GM12878 (cell line): ENCODE data around the gene SINHCAF. TPM values are rescaled to one million over a fixed set of nuclear protein-coding genes. Genes with fewer than 3 reads are reported as not detected.

Source experiments
- ATF2 ChIP-seq: IDR thresholded peaks from 2 replicates; pipeline ENCODE4 v1.6.1; 2012; ENCODE audit warnings: low read length, inconsistent platforms
- BMI1 ChIP-seq: fragments of 450-650 bp; IDR thresholded peaks from 2 replicates; pipeline ENCODE4 v1.6.1; 2016; ENCODE audit warnings: mild to moderate bottlenecking, moderate library complexity, borderline replicate concordance
- CHD1 ChIP-seq: IDR thresholded peaks from 2 replicates; pipeline ENCODE4 v1.6.1; 2012; ENCODE audit warnings: low read depth, low read length, improper control_type of control experiment
- CHD2 ChIP-seq: IDR thresholded peaks from 2 replicates; pipeline ENCODE4 v1.6.1; 2011; ENCODE audit warnings: low read depth, low read length, improper control_type of control experiment, borderline replicate concordance
- CREM ChIP-seq: IDR thresholded peaks from 2 replicates; pipeline ENCODE4 v1.6.1; 2014; ENCODE audit warnings: antibody characterized with exemption, low read depth
- E2F4 ChIP-seq: IDR thresholded peaks from 2 replicates; pipeline ENCODE4 v1.6.1; 2012; ENCODE audit warnings: low read depth, low read length, improper control_type of control experiment
- JUNB ChIP-seq: IDR thresholded peaks from 2 replicates; pipeline ENCODE4 v1.6.1; 2016; ENCODE audit warnings: antibody characterized with exemption, mild to moderate bottlenecking
- JUND ChIP-seq: IDR thresholded peaks from 2 replicates; pipeline ENCODE4 v1.6.1; 2012; ENCODE audit warnings: low read depth, mild to moderate bottlenecking, low read length, improper control_type of control experiment, moderate library complexity
- KDM1A ChIP-seq: fragments of 200-600 bp; sonication (generic); IDR thresholded peaks from 2 replicates; pipeline ENCODE4 v1.6.1; 2016; ENCODE audit warnings: borderline replicate concordance
- KLF5 ChIP-seq: fragments of 450-650 bp; IDR thresholded peaks from 2 replicates; pipeline ENCODE4 v1.6.1; 2014; ENCODE audit warnings: mild to moderate bottlenecking; ENCODE audit not compliant: partially characterized antibody
- MLLT1 ChIP-seq: fragments of 450-650 bp; IDR thresholded peaks from 2 replicates; pipeline ENCODE4 v1.6.1; 2016; ENCODE audit warnings: mild to moderate bottlenecking
- MTA3 ChIP-seq: IDR thresholded peaks from 2 replicates; pipeline ENCODE4 v1.6.1; 2012; ENCODE audit warnings: low read length, inconsistent platforms, borderline replicate concordance
- POLR2AphosphoS2 ChIP-seq: IDR thresholded peaks from 2 replicates; pipeline ENCODE4 v1.6.1; 2011; ENCODE audit warnings: low read depth, mild to moderate bottlenecking, low read length, improper control_type of control experiment, moderate library complexity
- SIX5 ChIP-seq: IDR thresholded peaks from 2 replicates; pipeline ENCODE4 v1.6.1; 2011; ENCODE audit warnings: mild to moderate bottlenecking, low read depth, low read length, moderate library complexity; ENCODE audit not compliant: severe bottlenecking
- SMAD1 ChIP-seq: fragments of 450-650 bp; IDR thresholded peaks from 2 replicates; pipeline ENCODE4 v1.6.1; 2018; ENCODE audit warnings: mild to moderate bottlenecking, low read depth; ENCODE audit not compliant: partially characterized antibody
- SPI1 ChIP-seq: IDR thresholded peaks from 2 replicates; pipeline ENCODE4 v1.6.1; 2011; ENCODE audit warnings: low read depth, mild to moderate bottlenecking, low read length, moderate library complexity, borderline replicate concordance; ENCODE audit not compliant: insufficient read depth
- SUZ12 ChIP-seq: fragments of 200-600 bp; sonication (generic); IDR thresholded peaks from one replicate; pipeline ENCODE4 v1.6.1; 2018; ENCODE audit warnings: antibody characterized with exemption, mild to moderate bottlenecking; ENCODE audit not compliant: unreplicated experiment
- TAF1 ChIP-seq: IDR thresholded peaks from 2 replicates; pipeline ENCODE4 v1.6.1; 2011; ENCODE audit warnings: mild to moderate bottlenecking, low read depth, low read length, borderline replicate concordance
- TCF7 ChIP-seq: IDR thresholded peaks from 2 replicates; pipeline ENCODE4 v1.6.1; 2014; ENCODE audit warnings: antibody characterized with exemption, borderline replicate concordance
- ZNF274 ChIP-seq: IDR thresholded peaks from one replicate; pipeline ENCODE4 v1.8.0; 2011; ENCODE audit not compliant: insufficient read length, insufficient read depth
- ZNF592 ChIP-seq: fragments of 450-650 bp; IDR thresholded peaks from 2 replicates; pipeline ENCODE4 v1.6.1; 2017; ENCODE audit warnings: mild to moderate bottlenecking, moderate library complexity
- ZNF622 ChIP-seq: fragments of 450-650 bp; IDR thresholded peaks from 2 replicates; pipeline ENCODE4 v1.6.1; 2017; ENCODE audit warnings: mild to moderate bottlenecking, inconsistent platforms
- ZSCAN29 ChIP-seq: fragments of 450-650 bp; IDR thresholded peaks from 2 replicates; pipeline ENCODE4 v1.6.1; 2017; ENCODE audit warnings: mild to moderate bottlenecking, moderate library complexity
- polyA plus RNA-seq, 11 experiments: library from polyadenylated mRNA; depleted of rRNA in 4 of 11; unstranded in 6 of 11; stranded (reverse) in 5 of 11; fragments of >200 nt; fragmentation: Nextera tagmentation in 4 of 11; fragmentation: Illumina TruSeq in 1 of 11; extraction: Ambion mirVana in 4 of 11; extraction: Trizol in 1 of 11; gene quantifications; 1 replicate in 1 of 11; 2 replicates in 10 of 11; pipeline versions ENCODE4 v1.2.1 to v1.2.3, GENCODE V29; 2011 to 2016; ENCODE audit warnings: inconsistent platforms in 2 of 11, missing spikeins in 2 of 11, low read depth in 1 of 11
- total RNA-seq, 4 experiments: library from RNA; depleted of rRNA in 3 of 4; stranded (reverse); fragments of >200 nt in 3 of 4; fragmentation: Illumina TruSeq in 1 of 4; extraction: Trizol in 1 of 4; gene quantifications; 2 replicates each; pipeline versions ENCODE4 v1.2.1 to v1.2.3, GENCODE V29; 2013 to 2021

SINHCAF gene
- total and polyA plus RNA-seq, 10 of the 15 experiments (the other 5 are each of a cell fraction or from before 2014, with no cell fraction given): 60.4 to 156 (median 90.3) TPM

- TF ChIP-seq ZNF622 (no peak), SUZ12 (no peak), CHD1 (no peak), KDM1A (no peak), TAF1 (no peak), JUND (no peak), MLLT1 (no peak), SPI1 (peak; percentile 53; the same call in 1 of the 2 replicates), ZNF274 (no peak), POLR2AphosphoS2 (no peak), TCF7 (peak; percentile 67), ATF2 (no peak), CREM (peak; percentile 34; the same call in 1 of the 2 replicates), SIX5 (no peak), JUNB (no peak; the same call in 1 of the 2 replicates), KLF5 (no peak), CHD2 (no peak), ZSCAN29 (no peak), MTA3 (no peak), SMAD1 (no peak), ZNF592 (no peak), BMI1 (no peak), E2F4 (no peak)
Observed at GRCh38 chr12:31236998-31237637, 88.8 kb downstream of the SINHCAF start (continued).
